Activated CD8-positive, alpha-beta T cell treated with anti-CD3 and anti-CD28 coated beads for 36 hours (primary cell): ENCODE data around the gene MISFA. TPM values are rescaled to one million over a fixed set of nuclear protein-coding genes. Genes with fewer than 3 reads are reported as not detected.
A peak's percentile ranks its signal among the peaks of the same experiment; 100 is the strongest.

ENCODE experiments used
- ATAC-seq: fragments of 200-7000 bp; cut with Tn5 transposase; one replicate; pipeline ENCODE4 v1.10.0; 2021; ENCODE audit warnings: mild to moderate bottlenecking, moderate library complexity
- CTCF ChIA-PET: fragments of 350-600 bp; sonication (Branson Sonifier 250); formaldehyde crosslinking; loops from one replicate; lab custom pipeline; 2021; ENCODE audit warnings: antibody characterized with exemption; lab: Charles Lee
- POLR2A ChIA-PET: fragments of 350-600 bp; sonication (Branson Sonifier 250); formaldehyde crosslinking; loops from one replicate; lab custom pipeline; 2021; ENCODE audit warnings: antibody characterized with exemption; lab: Charles Lee
- DNase-seq: peaks from one replicate; pipeline ENCODE4 v3.0.0-alpha.2; 2020
- H3K27ac Mint-ChIP-seq: one replicate; pipeline ENCODE4 v1.8.0; 2021; ENCODE audit warnings: mild to moderate bottlenecking, mixed read lengths
- H3K27me3 Mint-ChIP-seq: one replicate; pipeline ENCODE4 v1.8.0; 2021; ENCODE audit warnings: mixed read lengths
- H3K36me3 Mint-ChIP-seq: one replicate; pipeline ENCODE4 v1.8.0; 2021; ENCODE audit warnings: low read depth, mixed read lengths
- H3K4me1 Mint-ChIP-seq: one replicate; pipeline ENCODE4 v1.8.0; 2021; ENCODE audit warnings: low read depth, mixed read lengths
- H3K4me3 Mint-ChIP-seq: one replicate; pipeline ENCODE4 v1.8.0; 2021; ENCODE audit warnings: mild to moderate bottlenecking, moderate library complexity, mixed read lengths
- H3K9me3 Mint-ChIP-seq: one replicate; pipeline ENCODE4 v1.8.0; 2021; ENCODE audit warnings: mixed read lengths
- intact Hi-C: fragments of 100-400 bp; cut with micrococcal nuclease; formaldehyde crosslinking; loops from one replicate; pipeline ENCODE4 v1.10.0; 2022
- total RNA-seq, 2 experiments: library from RNA; stranded (reverse); gene quantifications; one replicate each; pipeline ENCODE4 v1.2.3, GENCODE V29; 2021
- TF ChIP-seq, protein P1 (sequence below): fragments of 200-600 bp; IDR thresholded peaks from one replicate; pipeline ENCODE4 v1.8.0; 2022; ENCODE audit warnings: antibody characterized with exemption, mild to moderate bottlenecking

MISFA gene
- total RNA-seq, 2 experiments from 2014 or later = 0.67 to 1.1 TPM

DNA sequence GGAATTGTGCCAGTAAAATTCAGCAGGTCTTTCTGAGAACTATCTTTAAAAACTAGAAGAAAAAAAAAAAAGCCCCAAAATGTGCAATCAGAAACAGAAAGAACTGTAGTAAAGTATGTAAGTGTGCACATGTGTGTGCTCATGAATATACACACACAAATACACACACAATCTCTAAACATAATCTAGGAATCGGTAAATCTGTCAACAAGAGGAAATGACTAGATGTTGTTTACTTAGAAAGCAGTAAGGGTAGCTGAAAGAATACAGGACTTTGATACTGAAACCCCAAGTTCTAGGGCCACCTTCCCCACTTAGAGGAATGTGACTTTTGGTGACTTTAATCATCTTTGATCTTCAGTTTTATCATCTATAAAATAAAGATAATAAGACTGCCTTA, 24.2 kb upstream of the MISFA start:
- CTCF ChIA-PET = no interaction called here
- H3K27ac Mint-ChIP-seq = no peak overlapping the region
- intact Hi-C loops = no loop called here

DNA sequence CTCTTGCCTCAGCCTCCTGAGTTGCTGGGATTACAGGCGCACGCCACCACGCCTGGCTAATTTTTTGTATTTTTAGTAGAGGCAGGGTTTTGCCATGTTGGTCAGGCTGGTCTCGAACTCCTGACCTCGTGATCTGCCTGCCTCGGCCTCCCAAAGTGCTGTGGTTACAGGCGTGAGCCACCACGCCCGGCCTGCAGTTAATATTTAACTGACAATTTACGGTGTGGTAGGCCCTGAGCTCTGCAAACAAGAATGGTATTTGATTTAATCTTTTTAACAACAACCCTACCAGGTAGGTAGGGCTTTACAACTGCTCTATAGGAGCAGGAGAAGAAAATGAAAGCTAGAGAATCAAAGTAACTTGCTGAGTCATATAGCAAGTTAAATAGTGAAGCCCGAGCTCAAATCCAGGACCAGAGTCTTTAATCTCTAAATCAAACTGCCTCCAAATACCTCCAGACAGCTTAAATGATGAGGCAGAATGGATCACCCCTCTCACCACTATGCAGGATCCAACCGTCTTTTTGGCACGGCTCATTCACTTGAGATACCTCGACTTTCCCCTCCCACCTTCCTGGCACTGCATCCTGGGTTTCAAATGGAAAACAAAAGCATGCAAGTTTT, 20.5 kb upstream of the MISFA start:
- Mint-ChIP-seq H3K36me3 (peaks cover 10% of the 10 kb centered on the region), H3K27me3 (no peaks in the 10 kb centered on the region), H3K9me3 (no peaks in the 10 kb centered on the region), H3K4me3 (no peak overlapping the region), H3K4me1 (peaks cover 6% of the 10 kb centered on the region), H3K27ac (peak overlapping the region; percentile 21)
- TF ChIP-seq, protein P1, sequence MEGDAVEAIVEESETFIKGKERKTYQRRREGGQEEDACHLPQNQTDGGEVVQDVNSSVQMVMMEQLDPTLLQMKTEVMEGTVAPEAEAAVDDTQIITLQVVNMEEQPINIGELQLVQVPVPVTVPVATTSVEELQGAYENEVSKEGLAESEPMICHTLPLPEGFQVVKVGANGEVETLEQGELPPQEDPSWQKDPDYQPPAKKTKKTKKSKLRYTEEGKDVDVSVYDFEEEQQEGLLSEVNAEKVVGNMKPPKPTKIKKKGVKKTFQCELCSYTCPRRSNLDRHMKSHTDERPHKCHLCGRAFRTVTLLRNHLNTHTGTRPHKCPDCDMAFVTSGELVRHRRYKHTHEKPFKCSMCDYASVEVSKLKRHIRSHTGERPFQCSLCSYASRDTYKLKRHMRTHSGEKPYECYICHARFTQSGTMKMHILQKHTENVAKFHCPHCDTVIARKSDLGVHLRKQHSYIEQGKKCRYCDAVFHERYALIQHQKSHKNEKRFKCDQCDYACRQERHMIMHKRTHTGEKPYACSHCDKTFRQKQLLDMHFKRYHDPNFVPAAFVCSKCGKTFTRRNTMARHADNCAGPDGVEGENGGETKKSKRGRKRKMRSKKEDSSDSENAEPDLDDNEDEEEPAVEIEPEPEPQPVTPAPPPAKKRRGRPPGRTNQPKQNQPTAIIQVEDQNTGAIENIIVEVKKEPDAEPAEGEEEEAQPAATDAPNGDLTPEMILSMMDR = no peak
- ATAC-seq = peak; percentile 66
- intact Hi-C loops = no loop called here
- DNase-seq = no peak
- ChIA-PET POLR2A (interaction anchor here (0.8 to 1.3 kb wide), 2 partner anchors 16 to 25 kb away, joined by 3 to 4 read pairs; no protein-coding TSS in a partner anchor), CTCF (interaction anchor here (0.9 to 2.0 kb wide), 5 partner anchors 39 to 149 kb away, joined by 3 to 5 read pairs (median 4); partner anchors contain the start of gene TSG101)

More for the DNA sequence above, 24.2 kb upstream of the MISFA start:
- Mint-ChIP-seq H3K9me3 (no peaks in the 10 kb centered on the region), H3K27me3 (no peaks in the 10 kb centered on the region), H3K4me3 (no peak overlapping the region), H3K4me1 (peaks cover 6% of the 10 kb centered on the region), H3K36me3 (peaks cover 12% of the 10 kb centered on the region)
- TF ChIP-seq, protein P1 = no peak
- no peak for ATAC-seq
- POLR2A ChIA-PET = no interaction called here
- DNase-seq = no peak

GRCh38 chr11:18580113-18580766, 19.3 kb upstream of the MISFA start:
- Mint-ChIP-seq H3K4me1 (peaks cover 6% of the 10 kb centered on the region), H3K9me3 (no peaks in the 10 kb centered on the region), H3K36me3 (peaks cover 10% of the 10 kb centered on the region), H3K27me3 (no peaks in the 10 kb centered on the region), H3K27ac (no peak overlapping the region), H3K4me3 (no peak overlapping the region)
- TF ChIP-seq, protein P1 = no peak
- DNase-seq = no peak
- intact Hi-C loops = no loop called here
- CTCF ChIA-PET = interaction anchor here (0.8 to 2.0 kb wide), 5 partner anchors 40 to 184 kb away, joined by 3 to 5 read pairs (median 3); partner anchors contain the start of gene TSG101
- POLR2A ChIA-PET = interaction anchor here (1.3 kb wide), 1 partner anchor 24 kb away, joined by 4 read pairs; no protein-coding TSS in a partner anchor
- no peak for ATAC-seq

GRCh38 chr11:18581825-18582224, 17.8 kb upstream of the MISFA start:
- POLR2A ChIA-PET = no interaction called here
- Mint-ChIP-seq H3K27me3 (no peaks in the 10 kb centered on the region), H3K36me3 (peaks cover 9% of the 10 kb centered on the region), H3K9me3 (no peaks in the 10 kb centered on the region), H3K27ac (no peak overlapping the region), H3K4me3 (no peak overlapping the region), H3K4me1 (peaks cover 3% of the 10 kb centered on the region)
- CTCF ChIA-PET = interaction anchor here (1.5 kb wide), 1 partner anchor 466 kb away, joined by 4 read pairs; no protein-coding TSS in a partner anchor
- TF ChIP-seq, protein P1 = no peak
- ATAC-seq (no peak), DNase-seq (no peak)
- intact Hi-C loops = no loop called here
